ENCODE measurements around the gene COG4.
"Not testable (repeated sequence)": the region's sequence is repeated elsewhere in the genome, so short reads cannot be mapped to it uniquely, and the experiment has no call there.

The COG4 gene

GRCh38 chr16:70523076-70523742 lies at the start of gene COG4:
TSS of gene COG4 (minus strand) at chr16:70523554. CDS start at chr16:70523543, 11 bp downstream.
- DNase-seq (ENCODE audit: extremely low read depth in 1 of 2, low read depth in 1 of 2): peak; percentile 79 to 90

- DNase-seq (ENCODE audit: extremely low read depth in 1 of 2, low read depth in 1 of 2): no peak
These were observed 49.5 kb upstream of the COG4 start for GRCh38 chr16:70572926-70573270.

- no peak for DNase-seq (ENCODE audit: extremely low read depth in 1 of 2, low read depth in 1 of 2)
These were observed 48.9 kb upstream of the COG4 start for GRCh38 chr16:70572050-70572925.

DNA sequence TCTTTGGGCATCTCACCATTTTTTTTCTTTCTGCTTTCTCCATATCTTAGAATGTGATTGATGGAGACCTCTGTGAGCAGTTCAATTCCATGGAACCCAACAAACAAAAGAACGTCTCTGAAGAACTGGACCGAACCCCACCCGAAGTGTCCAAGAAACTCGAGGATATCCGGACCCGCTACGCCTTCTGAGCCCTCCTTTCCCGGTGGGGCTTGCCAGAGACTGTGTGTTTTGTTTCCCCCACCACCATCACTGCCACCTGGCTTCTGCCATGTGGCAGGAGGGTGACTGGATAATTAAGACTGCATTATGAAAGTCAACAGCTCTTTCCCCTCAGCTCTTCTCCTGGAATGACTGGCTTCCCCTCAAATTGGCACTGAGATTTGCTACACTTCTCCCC lies 48.3 kb upstream of the COG4 start:
- DNase-seq (ENCODE audit: extremely low read depth in 1 of 2, low read depth in 1 of 2): no peak

- DNase-seq (ENCODE audit: extremely low read depth in 1 of 2, low read depth in 1 of 2): no peak
These were observed 47.7 kb upstream of the COG4 start for GRCh38 chr16:70570967-70571570.

DNA sequence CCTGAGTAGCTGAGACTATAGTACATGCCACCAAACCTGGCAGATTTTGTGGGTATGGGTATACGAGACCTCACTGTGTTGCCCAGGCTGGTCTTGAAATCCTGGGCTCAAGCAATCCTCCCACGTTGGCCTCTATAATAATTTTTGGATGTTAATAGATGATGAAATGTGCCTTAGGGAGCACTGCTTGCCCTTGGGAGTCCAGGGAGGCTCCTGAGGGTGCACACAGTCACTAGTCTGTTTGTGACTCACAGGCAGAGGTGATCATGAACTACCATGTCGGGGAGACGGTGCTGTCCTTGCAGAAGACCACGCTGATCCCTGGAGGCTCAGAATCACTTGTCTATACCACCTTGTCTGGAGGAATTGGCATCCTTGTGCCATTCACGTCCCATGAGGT lies 46.4 kb upstream of the COG4 start:
- no peak for DNase-seq (ENCODE audit: extremely low read depth in 1 of 2, low read depth in 1 of 2)

DNA sequence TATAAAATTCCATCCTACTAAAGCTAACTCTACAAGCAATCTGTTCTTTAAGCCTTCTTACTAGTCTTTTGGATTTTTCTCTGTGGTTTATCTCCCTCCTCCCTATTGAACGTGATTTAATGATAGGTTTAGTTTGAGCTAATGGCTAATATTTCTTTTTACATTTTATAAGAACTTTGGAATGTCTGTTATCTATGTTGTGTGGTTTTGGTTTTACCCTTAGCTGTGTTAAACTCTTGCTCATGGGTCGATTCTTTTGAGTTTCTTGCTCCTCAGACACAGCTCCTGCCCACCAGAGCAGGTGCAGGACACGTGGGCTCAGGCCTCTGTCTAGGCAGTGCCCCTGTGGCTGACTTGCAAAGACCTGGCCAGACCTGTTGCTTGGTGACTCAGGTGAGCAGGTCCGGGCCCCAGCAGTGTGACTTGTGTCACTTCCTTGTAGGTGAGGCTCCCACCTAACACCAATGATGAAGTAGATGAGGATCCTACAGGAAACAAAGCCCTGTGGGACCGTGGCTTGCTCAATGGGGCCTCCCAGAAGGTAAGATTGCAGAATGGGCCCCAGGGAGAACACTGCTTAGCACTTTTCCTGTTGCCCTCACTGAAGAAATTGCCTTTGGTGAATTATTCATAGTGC lies 45.4 kb upstream of the COG4 start:
- DNase-seq (ENCODE audit: extremely low read depth in 1 of 2, low read depth in 1 of 2): no peak

DNA sequence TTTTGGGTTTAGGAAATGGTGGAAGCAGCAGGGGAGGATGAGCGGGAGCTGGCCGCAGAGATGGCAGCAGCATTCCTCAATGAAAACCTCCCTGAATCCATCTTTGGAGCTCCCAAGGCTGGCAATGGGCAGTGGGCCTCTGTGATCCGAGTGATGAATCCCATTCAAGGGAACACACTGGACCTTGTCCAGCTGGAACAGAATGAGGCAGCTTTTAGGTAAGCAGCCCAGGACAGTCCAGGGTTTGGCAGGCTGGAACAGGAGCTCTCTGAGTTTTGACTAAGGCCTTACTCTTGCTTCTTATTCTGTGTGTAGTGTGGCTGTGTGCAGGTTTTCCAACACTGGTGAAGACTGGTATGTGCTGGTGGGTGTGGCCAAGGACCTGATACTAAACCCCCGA lies 41.7 kb upstream of the COG4 start:
- DNase-seq (ENCODE audit: extremely low read depth in 1 of 2, low read depth in 1 of 2): no peak

- DNase-seq (ENCODE audit: extremely low read depth in 1 of 2, low read depth in 1 of 2): no peak
These were observed 40.3 kb upstream of the COG4 start for GRCh38 chr16:70563636-70564035.

GRCh38 chr16:70561623-70562022 lies 38.3 kb upstream of the COG4 start:
- no peak for DNase-seq (ENCODE audit: extremely low read depth in 1 of 2, low read depth in 1 of 2)

GRCh38 chr16:70556063-70556462 lies 32.7 kb upstream of the COG4 start:
- no peak for DNase-seq (ENCODE audit: extremely low read depth in 1 of 2, low read depth in 1 of 2)

GRCh38 chr16:70553645-70554044 lies 30.3 kb upstream of the COG4 start:
- no peak for DNase-seq (ENCODE audit: extremely low read depth in 1 of 2, low read depth in 1 of 2)

- no peak for DNase-seq (ENCODE audit: extremely low read depth in 1 of 2, low read depth in 1 of 2)
These were observed 29.3 kb upstream of the COG4 start for GRCh38 chr16:70552675-70553074.

DNA sequence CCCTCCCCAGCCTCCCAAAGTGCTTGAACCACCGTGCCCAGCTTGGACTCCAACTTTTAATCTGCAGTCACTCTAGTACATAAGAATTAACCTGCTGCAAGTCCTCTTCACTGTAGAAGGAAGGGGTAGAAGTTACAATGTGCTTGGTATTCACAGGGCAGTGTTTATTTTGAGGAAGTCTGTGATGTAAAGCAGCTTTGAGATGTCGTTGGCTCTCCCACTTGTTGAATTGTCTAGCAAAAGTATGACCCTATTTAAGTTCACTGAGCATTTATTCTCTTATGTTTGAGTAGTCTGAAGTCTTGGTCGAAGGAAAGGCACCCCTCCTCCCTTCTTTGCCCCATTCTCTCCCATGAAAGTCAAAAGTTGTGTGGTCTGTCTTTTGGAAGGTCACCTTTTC lies 28.4 kb upstream of the COG4 start:
- no peak for DNase-seq (ENCODE audit: extremely low read depth in 1 of 2, low read depth in 1 of 2)

DNA sequence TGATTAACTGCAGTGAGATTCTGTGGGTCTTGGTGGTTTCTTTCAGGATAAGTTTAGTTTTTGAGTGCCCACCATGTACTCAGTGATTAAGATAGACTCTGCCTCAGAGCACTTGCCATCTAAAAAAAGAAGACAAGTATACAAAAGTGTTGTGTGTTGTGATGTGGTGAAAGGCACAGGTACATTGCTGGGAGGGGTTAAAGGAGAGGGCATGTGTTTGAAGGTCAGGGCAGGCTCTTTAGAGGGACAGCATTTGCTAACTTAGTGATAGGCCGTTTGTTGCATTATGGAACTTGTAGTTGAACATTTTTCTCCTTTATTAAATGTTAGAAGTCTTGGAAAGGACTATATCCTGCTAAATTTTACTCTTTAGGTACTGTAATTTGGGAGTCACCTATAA lies 26.7 kb upstream of the COG4 start:
- DNase-seq (ENCODE audit: extremely low read depth in 1 of 2, low read depth in 1 of 2): no peak

DNA sequence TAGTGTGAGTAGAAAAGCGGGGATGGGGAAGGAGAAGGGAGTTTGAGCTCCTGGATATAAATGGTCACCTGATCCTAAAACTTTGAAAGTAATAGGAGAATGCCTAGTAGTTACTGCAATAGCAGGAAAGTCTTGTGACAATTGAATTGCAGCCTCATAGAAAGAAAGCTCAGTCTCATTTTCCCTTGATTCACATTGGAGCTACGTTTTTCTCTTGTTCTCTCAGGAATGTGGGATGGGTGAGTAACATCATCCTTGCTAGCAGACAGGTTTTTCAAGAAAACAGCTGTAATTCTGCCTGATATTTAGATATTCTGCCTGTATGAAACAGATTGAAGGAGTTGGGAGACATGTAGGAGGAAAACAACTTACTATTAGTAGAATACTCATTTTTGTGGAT lies 25.6 kb upstream of the COG4 start:
- no peak for DNase-seq (ENCODE audit: extremely low read depth in 1 of 2, low read depth in 1 of 2)

- DNase-seq (ENCODE audit: extremely low read depth in 1 of 2, low read depth in 1 of 2): no peak
These were observed 21.2 kb upstream of the COG4 start for GRCh38 chr16:70544548-70544947.

DNA sequence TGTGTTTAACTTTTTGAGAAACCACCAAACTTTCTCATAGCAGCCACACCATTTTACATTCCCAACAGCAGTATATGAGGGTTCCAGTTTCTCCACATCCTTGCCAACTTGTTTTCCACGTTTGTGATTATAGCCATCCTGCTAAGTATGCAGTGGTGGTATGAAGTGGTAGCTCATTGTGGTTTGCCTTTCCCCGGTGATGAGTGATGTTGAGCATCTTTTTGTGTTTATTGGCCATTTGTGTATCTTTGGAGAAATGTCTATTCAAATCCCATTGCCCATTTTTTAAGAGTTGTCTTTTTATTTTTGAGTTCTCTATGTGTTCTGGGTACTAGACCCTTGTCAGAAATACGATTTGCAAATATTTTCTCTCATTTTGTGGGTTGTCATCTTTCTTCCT lies 17.6 kb upstream of the COG4 start:
- no peak for DNase-seq (ENCODE audit: extremely low read depth in 1 of 2, low read depth in 1 of 2)

GRCh38 chr16:70534971-70535370 lies 11.6 kb upstream of the COG4 start:
- DNase-seq (ENCODE audit: extremely low read depth in 1 of 2, low read depth in 1 of 2): no peak

DNA sequence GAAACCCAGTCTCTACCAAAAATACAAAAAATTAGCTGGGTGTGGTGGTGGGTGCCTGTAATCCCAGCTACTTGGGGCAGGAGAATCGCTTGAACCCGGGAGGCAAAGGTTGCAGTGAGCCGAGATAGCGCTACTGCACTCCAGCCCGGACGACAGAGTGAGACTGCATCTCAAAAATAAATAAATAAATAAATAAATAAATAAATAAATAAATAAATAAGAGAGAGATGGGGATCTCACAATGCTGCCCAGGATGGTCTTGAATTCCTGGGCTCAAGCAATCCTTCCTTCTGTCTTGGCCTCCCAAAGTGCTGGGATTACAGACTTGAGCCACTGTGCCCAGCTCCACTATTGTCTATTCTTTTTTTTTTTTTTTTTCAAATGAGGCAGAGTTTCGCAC lies 6.6 kb upstream of the COG4 start:
- DNase-seq (ENCODE audit: extremely low read depth in 1 of 2, low read depth in 1 of 2): not testable (repeated sequence)

- no peak for DNase-seq (ENCODE audit: extremely low read depth in 1 of 2, low read depth in 1 of 2)
These were observed 5.9 kb upstream of the COG4 start for GRCh38 chr16:70529051-70529777.
